Lower lobe of right lung (tissue), 2 donors: ENCODE results near the gene MAB21L4. TPM values are rescaled to one million over a fixed set of nuclear protein-coding genes. Genes with fewer than 3 reads are reported as not detected.
"Not testable (repeated sequence)": the region's sequence is repeated elsewhere in the genome, so short reads cannot be mapped to it uniquely, and the experiment has no call there.

Source experiments
- ATAC-seq, 2 donors: fragments of 200-7000 bp; cut with Tn5 transposase; one replicate each; pipeline ENCODE4 v1.9.1; 2020 to 2022; ENCODE audit warnings: mild to moderate bottlenecking in 2 of 2, moderate library complexity in 2 of 2
- DNase-seq: peaks from one replicate; pipeline ENCODE4 v3.0.0-alpha.2; 2020
- H3K27ac ChIP-seq: fragments of 200-600 bp; one replicate; pipeline ENCODE4 v1.8.0; 2022
- H3K27me3 ChIP-seq: fragments of 200-600 bp; one replicate; pipeline ENCODE4 v1.8.0; 2022; ENCODE audit warnings: low read depth
- H3K36me3 ChIP-seq: fragments of 200-600 bp; one replicate; pipeline ENCODE4 v1.8.0; 2022; ENCODE audit warnings: mild to moderate bottlenecking
- H3K4me1 ChIP-seq: fragments of 200-600 bp; one replicate; pipeline ENCODE4 v1.8.0; 2022
- H3K4me3 ChIP-seq: fragments of 200-600 bp; one replicate; pipeline ENCODE4 v1.8.0; 2022; ENCODE audit warnings: mild to moderate bottlenecking
- H3K9me3 ChIP-seq: fragments of 200-600 bp; one replicate; pipeline ENCODE4 v1.8.0; 2022
- CTCF ChIP-seq: fragments of 200-600 bp; IDR thresholded peaks from one replicate; pipeline ENCODE4 v1.8.0; 2022; ENCODE audit warnings: antibody characterized with exemption, mild to moderate bottlenecking
- intact Hi-C: fragments of 100-400 bp; cut with DNase I; formaldehyde crosslinking; loops from one replicate; pipeline ENCODE4 v1.11.0; 2022
- total RNA-seq: library from RNA; stranded (reverse); fragmentation: NEBNext Ultra II Directional; extraction: Animal tissue kit (Norgen Biotek cat#: 25700); gene quantifications from one replicate; pipeline ENCODE4 v1.2.1, GENCODE V29; 2021
- donor health status: DM: no; HTN: yes; CAD: no; lungs with severe emphysema.

Gene MAB21L4
- total RNA-seq, 1 donor from 2014 or later, result 17.0 TPM

GRCh38 chr2:240848900-240849680, 46.9 kb downstream of the MAB21L4 start:
- intact Hi-C loops, result no loop called here

GRCh38 chr2:240847817-240848216, 48.1 kb downstream of the MAB21L4 start:
- Histone ChIP-seq H3K27me3 (no peaks in the 10 kb centered on the region), H3K27ac (no peak overlapping the region), H3K4me3 (no peak overlapping the region), H3K4me1 (no peaks in the 10 kb centered on the region), H3K36me3 (no peaks in the 10 kb centered on the region), H3K9me3 (no peaks in the 10 kb centered on the region)
- ATAC-seq (no peak), DNase-seq (no peak)
- intact Hi-C loops, result no loop called here
- no peak for TF ChIP-seq CTCF

More at GRCh38 chr2:240848900-240849680, 46.9 kb downstream of the MAB21L4 start:
- no peaks in the 10 kb centered on the region for H3K9me3 ChIP-seq
- H3K4me1 ChIP-seq, result no peaks in the 10 kb centered on the region
- no peaks in the 10 kb centered on the region for H3K36me3 ChIP-seq
- DNase-seq (no peak), ATAC-seq (no peak)
- H3K27ac ChIP-seq, result no peak overlapping the region
- TF ChIP-seq CTCF, result no peak
- H3K4me3 ChIP-seq, result no peak overlapping the region
- no peaks in the 10 kb centered on the region for H3K27me3 ChIP-seq

GRCh38 chr2:240846873-240847595, 48.9 kb downstream of the MAB21L4 start:
- no peaks in the 10 kb centered on the region for H3K36me3 ChIP-seq
- no peaks in the 10 kb centered on the region for H3K27me3 ChIP-seq
- ATAC-seq (no peak), DNase-seq (no peak)
- no peaks in the 10 kb centered on the region for H3K9me3 ChIP-seq
- H3K27ac ChIP-seq, result no peak overlapping the region
- TF ChIP-seq CTCF, result no peak
- intact Hi-C loops, result no loop called here
- no peak overlapping the region for H3K4me3 ChIP-seq
- no peaks in the 10 kb centered on the region for H3K4me1 ChIP-seq

- H3K36me3 ChIP-seq, H3K4me3 ChIP-seq, H3K27me3 ChIP-seq, H3K27ac ChIP-seq, ATAC-seq, DNase-seq, H3K4me1 ChIP-seq, intact Hi-C loops, H3K9me3 ChIP-seq: not testable (repeated sequence)
Measured at GRCh38 chr2:240846309-240846708, 49.6 kb downstream of the MAB21L4 start.

GRCh38 chr2:240840435-240841060, 55.4 kb downstream of the MAB21L4 start:
- Histone ChIP-seq H3K27ac (no peak overlapping the region), H3K36me3 (no peaks in the 10 kb centered on the region), H3K4me1 (no peaks in the 10 kb centered on the region), H3K9me3 (no peaks in the 10 kb centered on the region), H3K27me3 (peaks cover 15% of the 10 kb centered on the region), H3K4me3 (no peak overlapping the region)
- peak; percentile 66 to 71 for ATAC-seq
- TF ChIP-seq CTCF, result peak; percentile 47
- no peak for DNase-seq
- intact Hi-C loops, result no loop called here
